ENCODE results near the gene SLC12A3.

DNA sequence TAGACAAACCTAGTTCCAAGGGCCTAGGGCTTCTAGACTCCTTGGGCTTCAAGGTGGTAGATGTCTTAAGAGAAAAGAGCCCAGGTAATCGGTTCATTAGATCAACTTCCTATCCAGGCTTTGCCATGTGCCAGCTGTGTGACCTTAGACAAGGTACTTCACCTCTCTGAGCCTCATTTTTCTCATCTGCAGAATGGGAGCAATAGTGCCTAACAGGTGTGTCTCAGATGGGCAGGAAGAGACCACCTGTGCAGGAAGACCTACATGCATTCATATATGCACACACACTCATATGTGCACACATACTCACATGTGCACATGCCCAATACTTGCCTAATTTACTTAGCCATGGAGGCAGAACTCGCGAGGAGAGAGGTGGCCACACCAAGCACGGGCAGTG, 15.7 kb downstream of the SLC12A3 start:
- TF ChIP-seq, protein P1, sequence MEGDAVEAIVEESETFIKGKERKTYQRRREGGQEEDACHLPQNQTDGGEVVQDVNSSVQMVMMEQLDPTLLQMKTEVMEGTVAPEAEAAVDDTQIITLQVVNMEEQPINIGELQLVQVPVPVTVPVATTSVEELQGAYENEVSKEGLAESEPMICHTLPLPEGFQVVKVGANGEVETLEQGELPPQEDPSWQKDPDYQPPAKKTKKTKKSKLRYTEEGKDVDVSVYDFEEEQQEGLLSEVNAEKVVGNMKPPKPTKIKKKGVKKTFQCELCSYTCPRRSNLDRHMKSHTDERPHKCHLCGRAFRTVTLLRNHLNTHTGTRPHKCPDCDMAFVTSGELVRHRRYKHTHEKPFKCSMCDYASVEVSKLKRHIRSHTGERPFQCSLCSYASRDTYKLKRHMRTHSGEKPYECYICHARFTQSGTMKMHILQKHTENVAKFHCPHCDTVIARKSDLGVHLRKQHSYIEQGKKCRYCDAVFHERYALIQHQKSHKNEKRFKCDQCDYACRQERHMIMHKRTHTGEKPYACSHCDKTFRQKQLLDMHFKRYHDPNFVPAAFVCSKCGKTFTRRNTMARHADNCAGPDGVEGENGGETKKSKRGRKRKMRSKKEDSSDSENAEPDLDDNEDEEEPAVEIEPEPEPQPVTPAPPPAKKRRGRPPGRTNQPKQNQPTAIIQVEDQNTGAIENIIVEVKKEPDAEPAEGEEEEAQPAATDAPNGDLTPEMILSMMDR (conservative IDR thresholded peaks at IDR 0.05 in 1 of 2, IDR thresholded peaks at IDR 0.05 in 1 of 2; ENCODE audit: low read depth in 1 of 2, low read length in 2 of 2), result no peak
- no peak for TF ChIP-seq EZH2 (IDR thresholded peaks at IDR 0.05; ENCODE audit: low read length, missing control alignments)

Measured in fibroblast of lung (primary cell).